Stimulated activated CD8-positive, alpha-beta memory T cell treated with anti-CD3 and anti-CD28 coated beads, Interleukin-15, amount 100 ng/mL, for 1 hour (primary cell): ENCODE measurements around the gene PDE6B.

Experiments used
- DNase-seq: peaks from one replicate; pipeline ENCODE4 v3.0.0-alpha.2; 2020; ENCODE audit warnings: low read depth

Gene PDE6B

DNA sequence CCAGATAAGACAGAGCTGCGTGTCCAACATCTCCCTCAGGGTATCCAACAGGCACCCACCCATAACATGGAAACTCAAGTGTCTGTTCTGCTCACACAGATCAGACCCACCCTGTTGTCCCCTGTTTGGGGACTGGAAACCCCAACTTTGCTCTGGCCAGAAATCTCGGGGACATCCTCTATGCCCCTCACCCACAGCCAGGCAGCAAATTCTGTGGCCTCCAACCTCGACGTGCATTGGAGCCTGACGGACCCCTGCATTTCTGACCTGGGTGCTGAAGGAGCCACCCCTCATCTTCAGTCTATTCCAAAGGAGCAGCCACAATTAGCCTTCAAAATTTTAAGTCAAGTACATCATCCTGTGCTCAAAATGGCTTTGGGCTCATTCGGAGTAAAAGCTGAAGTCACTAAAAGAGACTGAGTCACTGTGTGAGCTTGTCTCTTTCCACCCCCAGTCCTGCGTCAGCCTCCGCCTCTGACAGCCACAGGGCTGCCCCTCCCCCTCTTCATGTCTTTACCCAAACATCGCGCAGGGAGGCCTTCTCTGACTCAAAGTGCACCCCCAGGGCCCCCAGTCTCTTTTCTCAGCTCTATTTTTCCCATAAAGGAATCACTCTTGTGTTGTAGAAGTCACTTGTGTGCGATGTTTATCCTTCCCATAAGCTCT, 24.4 kb upstream of the PDE6B start:
- DNase-seq, result no peak

DNA sequence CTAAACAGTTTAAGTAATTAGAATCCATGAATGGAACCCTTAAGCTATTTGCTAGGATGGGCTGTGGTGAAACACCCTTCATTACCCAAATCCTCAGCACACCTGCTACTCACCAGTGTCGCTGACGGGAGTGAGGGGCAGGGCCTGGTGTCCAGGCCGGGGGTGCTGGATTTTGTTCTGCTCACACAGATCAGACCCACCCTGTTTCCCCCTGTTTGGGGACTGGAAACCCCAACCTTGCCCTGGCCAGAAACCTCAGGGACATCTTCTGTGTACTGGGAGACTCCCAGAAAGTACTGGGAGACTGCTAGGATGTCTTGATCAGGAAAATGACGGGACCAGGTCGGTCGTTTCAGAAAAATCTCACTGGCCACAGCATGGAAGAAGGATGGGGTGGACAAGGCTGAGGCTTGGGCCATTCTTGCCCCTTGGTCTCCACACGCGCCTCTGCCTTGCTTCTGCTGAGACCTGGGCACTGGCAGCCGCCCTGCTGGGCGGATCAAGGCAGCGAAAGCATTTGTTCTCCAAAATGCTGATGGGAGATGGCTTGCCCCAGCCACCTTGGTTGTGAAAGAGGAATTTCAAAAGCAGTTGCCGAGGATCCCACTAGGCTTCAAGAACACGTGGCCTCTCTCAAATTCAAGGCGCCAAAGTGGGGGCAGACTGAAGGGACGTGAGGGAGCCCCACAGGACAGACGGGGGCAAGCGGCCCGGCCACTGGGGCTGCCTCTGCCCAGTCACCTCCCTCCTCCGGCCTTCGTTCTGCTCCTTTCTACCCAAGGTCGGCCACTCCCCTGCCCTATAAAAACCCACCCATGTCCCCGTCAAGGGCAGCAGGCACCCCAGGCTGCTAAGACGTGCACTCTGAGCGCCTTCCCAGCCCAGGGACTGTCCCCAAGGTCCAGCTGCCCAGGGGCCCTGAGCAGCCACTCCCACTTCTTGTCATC, 23.5 kb upstream of the PDE6B start:
- no peak for DNase-seq

DNA sequence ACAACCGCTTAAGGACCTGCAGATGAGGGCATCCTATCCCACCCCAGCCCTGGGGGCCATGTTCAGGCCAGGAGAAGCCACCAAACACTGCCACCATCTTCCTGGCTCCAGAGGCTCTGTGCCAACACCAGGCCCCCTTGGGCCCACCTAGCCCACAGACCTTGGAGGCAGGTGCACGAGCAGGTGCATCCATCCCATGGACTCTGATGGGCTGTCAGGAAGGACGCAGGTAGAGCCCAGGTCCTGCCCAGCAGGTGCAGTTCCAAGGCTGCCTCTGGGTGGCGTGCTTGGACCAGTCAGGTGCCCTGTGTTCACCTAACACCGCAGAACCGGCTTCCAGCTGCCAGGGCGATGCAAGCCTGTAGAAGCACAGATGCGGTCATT, 22.8 kb upstream of the PDE6B start:
- peak; percentile 28 for DNase-seq

DNA sequence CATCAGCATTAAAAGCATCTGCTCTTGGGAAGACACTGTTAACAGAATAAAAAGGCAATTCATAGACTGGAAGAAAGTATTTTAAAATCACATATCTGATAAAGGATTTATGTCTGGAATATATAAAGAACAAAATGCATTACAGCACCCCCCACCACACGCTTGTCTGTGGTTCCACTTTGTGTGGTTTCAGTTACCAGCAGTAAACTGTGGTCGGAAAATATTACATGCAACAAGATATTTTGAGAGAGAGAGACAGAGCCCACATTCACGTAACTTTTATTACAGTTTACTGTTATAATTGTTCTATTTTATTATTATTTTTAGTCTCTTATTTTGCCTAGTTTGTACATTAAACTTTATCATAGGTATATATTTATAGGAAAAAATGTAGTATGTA, 21.2 kb upstream of the PDE6B start:
- no peak for DNase-seq

DNA sequence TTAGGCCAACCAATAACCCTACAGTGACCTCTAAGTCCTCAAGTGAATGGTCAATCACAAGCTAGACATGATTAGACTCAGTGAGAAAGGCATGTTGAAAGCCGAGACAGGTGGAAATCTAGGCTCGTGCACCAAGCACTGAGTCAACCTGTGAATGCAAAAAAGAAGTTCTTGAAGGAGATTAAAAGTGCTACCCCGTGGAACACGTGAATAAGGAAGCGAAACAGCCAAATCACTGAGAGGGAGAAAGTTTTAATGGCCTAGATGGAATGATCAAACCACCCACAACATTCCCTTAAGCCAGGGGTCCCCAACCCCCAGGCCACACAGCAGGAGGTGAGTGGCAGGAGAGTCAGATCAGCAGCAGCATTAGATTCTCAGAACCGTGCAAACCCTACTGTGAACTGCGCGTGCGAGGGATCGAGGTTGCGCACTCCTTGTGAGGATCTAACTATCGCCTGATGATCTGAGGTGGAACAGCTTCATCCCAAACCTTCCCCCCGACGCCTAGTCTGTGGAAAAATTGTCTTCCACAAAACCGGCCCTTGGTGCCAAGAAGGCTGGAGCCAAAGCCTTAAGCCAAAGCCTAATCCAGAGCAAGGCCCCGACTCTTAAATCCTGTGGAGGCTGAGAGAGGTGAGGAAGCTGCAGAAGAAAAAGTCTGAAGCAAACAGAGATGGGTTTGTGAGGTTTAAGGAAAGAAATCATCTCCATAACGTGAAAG, 19.5 kb upstream of the PDE6B start:
- no peak for DNase-seq

DNA sequence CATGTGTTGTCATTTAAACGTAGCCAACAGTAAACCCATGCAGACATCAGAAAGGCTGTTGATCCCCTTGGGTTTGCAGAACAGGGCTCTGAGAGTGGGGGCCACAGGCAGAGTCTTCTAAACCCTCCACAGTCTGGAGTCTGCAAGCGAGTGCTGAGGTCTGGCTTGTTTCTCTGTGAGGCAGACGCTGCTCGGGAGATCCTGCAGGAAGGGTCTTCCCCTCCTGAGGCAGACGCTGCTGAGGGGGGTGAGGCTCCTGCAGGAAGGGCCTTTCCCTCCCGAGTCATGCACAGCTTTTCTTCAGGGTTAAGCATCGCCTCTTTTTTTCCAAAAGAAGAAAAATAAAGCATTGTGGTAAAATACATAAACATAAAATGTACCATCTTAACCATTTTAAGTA, 17.1 kb upstream of the PDE6B start:
- DNase-seq, result no peak

DNA sequence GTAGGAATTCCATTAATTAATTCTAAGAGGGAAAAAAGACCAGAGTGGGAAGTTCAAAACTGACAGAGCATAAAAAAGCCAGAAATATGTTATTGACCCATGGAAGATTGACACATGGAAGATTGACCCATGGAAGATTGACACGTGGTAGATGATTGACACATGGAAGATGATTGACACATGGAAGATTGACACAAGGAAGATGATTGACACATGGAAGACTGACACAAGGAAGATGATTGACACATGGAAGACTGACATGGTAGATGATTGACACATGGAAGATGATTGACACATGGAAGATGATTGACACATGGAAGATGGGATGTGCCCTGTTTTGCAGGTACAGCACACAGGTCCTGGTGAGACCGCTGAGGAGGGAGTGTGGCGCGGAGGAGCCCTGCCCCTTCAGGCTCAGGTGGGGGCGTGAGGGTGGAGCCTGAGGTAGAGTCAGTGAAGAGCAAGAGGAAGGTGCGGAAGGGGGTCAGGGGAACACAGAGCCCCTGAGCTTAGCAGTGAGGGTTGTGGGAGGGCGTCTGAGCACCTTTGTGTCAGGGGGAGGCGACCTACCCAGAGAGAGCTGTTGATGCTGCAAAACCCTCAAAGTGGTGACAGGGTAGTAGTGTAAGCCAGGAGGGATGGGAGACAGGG, 15.8 kb upstream of the PDE6B start:
- no peak for DNase-seq

DNA sequence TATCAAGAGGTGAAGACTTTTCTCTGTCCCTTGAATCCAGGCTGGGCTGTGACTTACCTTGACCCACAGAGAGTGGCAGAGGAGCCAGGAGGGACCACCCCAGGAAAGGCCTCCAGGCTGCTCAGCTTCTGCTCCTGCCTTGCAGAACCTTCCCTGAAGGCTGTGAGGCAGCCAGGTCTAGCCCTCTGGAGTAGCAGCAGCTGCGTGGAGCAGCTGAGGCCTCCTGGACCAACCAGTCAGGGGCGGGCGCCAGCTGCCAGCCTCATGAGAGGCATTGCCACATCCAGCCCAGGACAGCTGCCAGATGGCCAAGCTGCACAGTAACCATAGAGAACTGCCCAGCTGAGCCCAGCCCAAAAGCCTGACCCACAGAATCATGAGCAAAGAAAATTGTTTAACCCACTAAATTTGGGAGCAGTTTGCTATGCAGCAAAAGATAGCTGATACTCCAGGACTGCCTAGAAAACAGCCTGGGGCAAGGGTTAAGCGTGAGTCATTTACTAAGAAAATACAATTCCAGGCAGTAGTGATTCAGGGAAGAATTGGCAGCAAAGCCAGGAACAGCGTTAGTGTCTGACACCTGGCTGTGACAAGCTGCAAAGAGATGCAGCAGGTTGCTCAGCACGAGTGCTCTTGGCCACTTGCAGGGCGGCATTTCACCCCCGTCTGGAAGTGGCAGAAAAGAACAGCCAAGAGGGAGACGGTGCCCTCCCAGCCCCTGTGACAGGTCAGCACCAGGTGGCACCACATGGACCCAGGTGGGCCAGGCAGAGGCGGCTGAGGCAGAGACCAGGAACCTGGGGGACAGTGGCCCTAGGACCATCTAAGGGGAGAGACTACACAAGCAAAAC, 14.7 kb upstream of the PDE6B start:
- DNase-seq, result no peak

DNA sequence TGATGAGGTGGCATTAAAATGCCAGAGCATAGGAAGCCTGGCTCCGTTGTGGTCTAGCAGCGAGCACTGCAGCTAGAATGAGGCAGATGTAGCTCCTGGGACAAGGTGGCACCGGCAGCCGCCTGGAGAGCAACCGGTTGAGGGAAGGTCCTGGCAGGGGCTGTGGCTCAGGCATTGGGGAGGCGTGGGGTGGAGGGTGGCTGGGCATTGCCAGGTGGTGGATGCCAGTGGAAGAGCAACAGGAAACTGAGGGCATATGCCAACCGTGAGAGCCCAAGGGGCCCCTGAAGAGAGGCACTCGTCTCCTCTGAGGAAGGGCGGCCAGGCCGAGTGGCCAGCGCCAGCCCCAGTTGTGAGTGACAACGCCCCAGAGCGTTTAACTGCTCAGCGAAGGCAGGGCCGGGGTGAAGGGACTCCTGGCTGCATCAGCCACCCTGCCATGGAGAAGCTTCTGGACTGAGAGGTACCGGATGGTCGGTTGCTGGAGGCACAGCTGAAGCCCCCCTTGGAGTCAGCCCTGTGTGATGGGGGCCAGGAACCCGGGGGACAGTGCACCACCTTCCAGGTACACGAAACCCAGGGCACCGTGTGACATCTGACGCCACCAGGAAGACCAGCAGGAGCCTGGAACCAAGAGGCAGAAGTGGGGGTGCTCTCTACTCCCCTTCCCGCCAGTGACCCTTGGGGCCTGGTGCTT, 13.2 kb upstream of the PDE6B start:
- no peak for DNase-seq

DNA sequence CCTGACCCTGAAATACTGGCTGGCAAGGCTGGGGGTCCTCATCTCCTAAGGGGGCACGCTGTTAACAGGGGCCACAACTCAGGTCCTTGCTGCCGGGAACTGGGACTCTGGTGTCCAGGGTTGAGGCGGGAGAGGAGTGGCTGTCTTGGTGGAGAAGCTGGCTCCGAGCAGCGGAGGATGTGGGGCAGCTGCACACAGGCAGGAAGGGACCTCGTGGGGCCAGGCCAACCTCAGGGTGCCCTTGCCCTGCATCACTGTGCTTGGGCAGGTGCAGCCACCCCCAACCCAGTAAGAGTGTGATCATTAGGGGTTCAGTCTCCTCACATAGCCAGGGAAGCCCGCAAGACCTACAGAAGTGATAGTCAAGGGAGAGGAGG, 12.6 kb upstream of the PDE6B start:
- DNase-seq, result no peak

DNA sequence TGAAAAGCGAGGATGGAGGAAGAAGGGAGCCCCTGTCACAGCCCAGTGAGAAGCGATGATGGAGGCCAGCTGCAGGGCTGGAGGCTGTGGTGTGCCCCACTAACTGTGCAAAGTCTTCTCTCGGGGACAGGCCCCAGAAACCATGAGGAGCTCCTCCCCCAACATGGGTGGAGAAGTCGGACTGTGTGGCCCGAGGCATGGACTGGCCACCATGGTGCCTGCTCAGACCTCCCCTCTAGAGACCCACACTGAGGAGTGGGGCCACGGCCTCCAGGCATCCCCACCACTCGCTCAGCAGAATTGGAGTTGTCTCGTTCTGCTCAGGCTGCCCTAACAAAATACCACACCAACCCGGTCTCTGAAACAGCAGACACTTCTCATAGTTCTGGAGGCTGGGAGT, 12.2 kb upstream of the PDE6B start:
- no peak for DNase-seq

DNA sequence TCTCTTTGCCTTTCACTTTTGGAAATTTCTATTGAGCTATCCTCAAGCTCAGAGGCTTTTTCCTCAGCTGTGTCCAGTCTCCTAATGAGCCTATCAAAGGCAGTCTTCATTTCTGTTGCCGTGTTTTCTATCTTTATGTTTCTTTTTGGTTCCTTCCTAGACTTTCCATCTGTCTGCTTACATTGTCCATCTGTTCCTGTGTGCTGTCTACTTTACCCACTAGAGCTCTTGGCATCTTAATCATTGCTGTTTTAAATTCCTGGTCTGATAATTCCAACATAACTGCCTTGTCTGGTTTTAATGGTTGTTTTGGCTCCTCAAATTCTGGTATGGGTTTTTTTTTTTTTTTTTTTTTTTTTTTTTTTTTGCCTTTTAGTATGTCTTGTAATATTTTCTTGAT, 9.3 kb upstream of the PDE6B start:
- no peak for DNase-seq

DNA sequence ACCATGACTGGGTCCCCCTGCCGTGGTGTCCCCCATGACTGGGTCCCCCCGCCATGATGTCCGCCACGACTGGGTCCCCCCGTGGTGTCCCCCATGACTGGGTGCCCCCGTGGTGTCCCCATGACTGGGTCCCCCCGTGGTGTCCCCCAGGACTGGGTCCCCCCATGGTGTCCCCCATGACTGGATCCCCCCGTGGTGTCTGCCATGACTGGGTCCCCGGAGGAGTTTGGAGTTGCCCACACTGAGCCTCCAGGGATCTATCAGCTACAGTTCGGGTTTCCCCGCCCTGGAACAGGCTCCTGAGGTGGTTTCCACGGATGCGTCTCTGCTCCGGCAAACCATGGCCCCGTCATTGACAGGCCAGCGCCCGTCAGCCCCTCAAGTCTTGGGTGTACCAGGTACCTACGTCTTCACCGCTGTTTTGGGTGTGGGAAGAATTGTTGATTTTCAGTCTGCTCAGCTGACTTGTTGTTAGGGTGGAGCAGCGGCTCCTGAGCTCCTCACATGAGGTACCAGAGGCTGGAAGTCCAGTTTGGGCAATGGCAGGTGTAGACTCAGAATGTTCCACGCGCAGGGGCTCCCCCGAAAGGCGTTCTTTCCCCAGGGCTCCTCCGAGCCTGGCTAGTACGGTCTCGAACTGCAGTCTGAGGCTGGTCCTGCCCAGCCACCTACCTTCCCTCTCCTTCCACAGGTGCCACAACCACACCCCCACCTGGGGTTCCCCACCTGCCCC, 8.3 kb upstream of the PDE6B start:
- DNase-seq, result no peak

DNA sequence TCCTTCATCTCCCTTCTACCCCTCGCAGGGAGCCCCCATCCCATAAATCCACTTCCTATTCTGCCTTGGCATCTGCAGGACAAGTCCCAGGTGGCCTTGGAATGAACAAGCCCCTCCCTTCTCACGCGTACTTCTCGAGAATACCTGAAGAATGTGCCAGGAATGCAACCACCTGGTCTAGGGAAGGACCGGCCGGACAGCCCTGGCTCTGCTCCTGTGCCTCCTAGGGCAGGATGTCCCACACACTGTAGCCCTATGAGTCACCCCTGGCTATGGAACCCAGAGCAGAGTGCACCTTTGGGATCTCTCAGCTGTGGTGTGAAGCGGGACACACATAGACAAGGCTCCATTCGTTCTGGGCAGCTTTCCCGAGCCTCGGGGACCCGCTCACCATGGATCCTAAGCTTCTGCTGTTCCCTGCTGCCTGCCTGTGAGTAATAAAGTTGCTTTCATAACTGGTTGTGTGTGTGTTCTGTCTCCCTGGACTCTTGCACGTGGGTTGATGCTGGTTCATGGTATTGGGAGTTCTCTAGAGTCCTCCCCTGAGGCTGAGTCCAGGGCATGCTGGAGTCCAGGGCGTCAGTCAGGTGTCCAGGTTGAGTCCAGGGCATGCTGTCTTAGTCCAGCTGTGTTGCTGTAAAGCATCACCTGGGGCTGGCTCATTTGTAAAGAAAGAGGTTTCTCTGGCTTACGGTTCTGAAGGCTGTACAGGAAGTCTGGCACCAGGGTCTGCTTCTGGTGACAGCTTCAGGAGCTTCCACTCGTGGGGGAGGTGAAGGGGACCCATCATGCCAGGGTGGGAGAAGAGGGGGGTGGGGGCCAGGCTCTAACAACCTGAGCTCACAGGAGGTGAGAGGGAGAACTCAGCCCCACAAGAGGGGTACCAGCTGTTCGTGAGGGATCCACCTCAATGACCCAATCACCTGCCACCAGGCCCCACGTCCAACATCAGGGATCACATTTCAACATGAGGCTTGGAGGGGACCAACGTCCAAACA, 7.4 kb upstream of the PDE6B start:
- no peak for DNase-seq

DNA sequence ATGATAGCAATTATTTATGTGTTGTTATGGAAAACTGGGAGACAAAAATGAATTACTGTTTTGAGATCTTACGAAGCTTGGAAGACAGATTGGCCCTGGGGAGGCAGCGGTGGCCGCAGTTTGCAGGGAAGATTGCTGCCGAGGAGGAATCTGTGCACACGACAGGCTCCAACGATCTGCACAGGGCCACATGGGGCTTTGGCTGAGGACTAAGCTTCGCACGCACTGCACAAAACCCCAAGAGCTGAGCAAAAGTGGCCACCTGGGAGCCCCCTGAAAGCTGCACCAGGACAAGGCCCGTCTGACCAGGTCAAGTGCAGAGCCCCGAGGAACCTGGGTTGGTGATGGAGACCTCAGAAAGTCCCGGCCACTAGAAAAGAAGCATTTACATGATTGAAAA, 5.2 kb upstream of the PDE6B start:
- no peak for DNase-seq

DNA sequence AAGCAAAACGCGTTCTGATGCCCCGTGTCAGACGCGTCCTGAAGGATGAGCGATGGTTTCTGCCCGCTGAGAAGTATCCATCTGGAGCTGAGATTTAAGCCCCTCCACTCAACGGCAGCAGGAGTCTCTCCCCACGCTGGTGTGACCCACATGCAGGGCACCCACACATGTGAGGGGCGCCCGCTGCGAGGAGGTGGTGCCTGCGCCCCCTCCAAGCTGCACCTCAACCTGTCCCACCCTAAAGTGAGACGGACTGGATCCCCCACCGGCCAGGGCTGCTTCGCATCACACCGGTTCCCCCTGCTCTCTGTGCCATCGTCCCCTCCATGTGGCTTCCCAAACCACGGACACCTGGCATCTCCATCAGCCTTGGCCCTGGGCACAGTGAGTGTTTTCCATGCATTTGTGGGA, 4.5 kb upstream of the PDE6B start:
- no peak for DNase-seq

DNA sequence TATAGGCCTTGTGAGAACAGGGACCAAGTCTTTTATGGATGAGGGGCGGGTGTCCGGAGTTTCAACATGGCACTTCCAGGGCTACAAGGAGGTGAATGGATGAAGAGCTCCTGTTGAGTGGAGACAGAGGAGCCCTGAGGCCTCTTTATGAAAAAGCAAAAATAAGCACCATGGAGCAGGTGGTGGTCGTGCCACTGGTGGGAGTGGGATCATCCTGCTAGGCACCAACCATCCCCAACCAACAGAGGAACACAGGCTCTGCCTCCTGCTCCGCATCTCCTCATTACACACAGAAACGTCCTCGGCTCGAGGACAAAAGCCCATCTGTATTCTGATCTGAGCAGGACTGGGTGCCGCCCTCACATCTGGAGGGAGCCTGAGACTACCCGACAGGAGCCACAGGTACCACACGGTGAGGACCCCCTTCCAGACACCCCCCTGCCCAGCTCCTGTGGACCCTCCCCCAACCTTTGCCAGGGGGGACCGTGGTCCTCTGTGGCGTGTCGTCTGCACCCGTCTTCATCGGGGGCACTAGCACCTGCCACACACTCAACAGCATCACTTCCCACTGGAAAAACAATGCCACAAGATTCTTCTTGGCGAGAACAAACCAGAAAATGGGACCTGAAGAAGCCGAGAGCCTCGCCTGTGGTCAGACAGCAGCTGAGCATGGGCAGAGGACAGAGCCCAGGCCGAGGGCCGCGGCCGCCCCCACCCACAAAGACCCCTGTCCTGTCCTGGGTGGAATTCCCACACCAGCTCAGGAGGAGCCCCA, 3.9 kb upstream of the PDE6B start:
- no peak for DNase-seq
